Smooth muscle cell (in vitro differentiated cells): ENCODE measurements around the gene GSTT2B. TPM values are rescaled to one million over a fixed set of nuclear protein-coding genes. Genes with fewer than 3 reads are reported as not detected.
"Not testable (repeated sequence)": the region's sequence is repeated elsewhere in the genome, so short reads cannot be mapped to it uniquely, and the experiment has no call there.

Source experiments
- DNase-seq: peaks from one replicate; lab custom pipeline; 2025; ENCODE audit not compliant: unreplicated experiment; lab: John Stamatoyannopoulos, UW
- H2AFZ ChIP-seq: fragments of 200-600 bp; sonication (generic); 2 replicates; pipeline ENCODE4 v1.6.0; 2016; ENCODE audit warnings: antibody characterized with exemption, low read depth, mild to moderate bottlenecking
- H3F3A ChIP-seq: fragments of 200-600 bp; sonication (generic); 2 replicates; pipeline ENCODE4 v1.6.0; 2017; ENCODE audit warnings: antibody characterized with exemption, low read depth
- H3K27ac ChIP-seq: fragments of 200-600 bp; sonication (generic); 2 replicates; pipeline ENCODE4 v1.5.1; 2016; ENCODE audit warnings: low read depth, mild to moderate bottlenecking
- H3K27me3 ChIP-seq: fragments of 200-600 bp; sonication (generic); 2 replicates; pipeline ENCODE4 v1.6.1; 2016; ENCODE audit warnings: low read depth, mild to moderate bottlenecking
- H3K36me3 ChIP-seq: fragments of 200-600 bp; sonication (generic); 2 replicates; pipeline ENCODE4 v1.5.1; 2016; ENCODE audit warnings: low read depth
- H3K4me1 ChIP-seq: fragments of 200-600 bp; sonication (generic); 2 replicates; pipeline ENCODE4 v1.5.1; 2016; ENCODE audit warnings: low read depth
- H3K4me2 ChIP-seq: fragments of 200-600 bp; sonication (generic); 2 replicates; pipeline ENCODE4 v1.6.0; 2016; ENCODE audit warnings: mild to moderate bottlenecking
- H3K4me3 ChIP-seq: fragments of 200-600 bp; sonication (generic); 2 replicates; pipeline ENCODE4 v1.5.1; 2016; ENCODE audit warnings: mild to moderate bottlenecking
- H3K79me2 ChIP-seq: fragments of 200-600 bp; sonication (generic); 2 replicates; pipeline ENCODE4 v1.6.0; 2016; ENCODE audit warnings: low read depth, mild to moderate bottlenecking
- H3K9ac ChIP-seq: fragments of 200-600 bp; sonication (generic); 2 replicates; pipeline ENCODE4 v1.6.0; 2016; ENCODE audit warnings: low read depth
- H3K9me3 ChIP-seq: fragments of 200-600 bp; sonication (generic); replicated peaks from 2 replicates; pipeline ENCODE4 v1.5.1; 2016; ENCODE audit warnings: low read depth
- H4K20me1 ChIP-seq: fragments of 200-600 bp; sonication (generic); 2 replicates; pipeline ENCODE4 v1.6.0; 2016; ENCODE audit warnings: low read depth
- CTCF ChIP-seq: fragments of 200-600 bp; sonication (generic); IDR thresholded peaks from 2 replicates; pipeline ENCODE4 v1.5.1; 2017; ENCODE audit warnings: borderline replicate concordance, mild to moderate bottlenecking, antibody characterized with exemption; ENCODE audit not compliant: insufficient read depth, poor library complexity, severe bottlenecking
- WGBS: methylation state at CpG from one replicate; pipeline ENCODE4 v1.1.7; 2016; ENCODE audit warnings: low lambda C conversion rate; 5-methylcytosine and 5-hydroxymethylcytosine counted together
- polyA plus RNA-seq: library from polyadenylated mRNA; unstranded; fragments of >200 nt; fragmentation: Nextera tagmentation; extraction: Ambion mirVana; gene quantifications from 2 replicates; pipeline ENCODE4 v1.2.1, GENCODE V29; 2016
- total RNA-seq: library from RNA; depleted of rRNA; stranded (reverse); fragments of >200 nt; gene quantifications from 2 replicates; pipeline ENCODE4 v1.2.3, GENCODE V29; 2014

Gene GSTT2B
- total and polyA plus RNA-seq, 2 experiments from 2014 or later, result 2.0 TPM; not detected in 1

GRCh38 chr22:23926561-23926960, 34.4 kb downstream of the GSTT2B start:
- Histone ChIP-seq H3K79me2 (peaks cover 7% of the 10 kb centered on the region), H3K9ac (no peak overlapping the region), H3K27me3 (no peaks in the 10 kb centered on the region), H2AFZ (no peak overlapping the region), H3K27ac (no peak overlapping the region), H3K9me3 (no peaks in the 10 kb centered on the region), H3K4me3 (no peak overlapping the region), H3F3A (no peaks in the 10 kb centered on the region), H3K4me2 (no peak overlapping the region), H3K4me1 (no peaks in the 10 kb centered on the region), H3K36me3 (peaks cover 5% of the 10 kb centered on the region), H4K20me1 (peaks cover 5% of the 10 kb centered on the region)
- 81% methylated on average over 12 of the region's 14 CpGs for WGBS
- DNase-seq, result no peak
- no peak for TF ChIP-seq CTCF

DNA sequence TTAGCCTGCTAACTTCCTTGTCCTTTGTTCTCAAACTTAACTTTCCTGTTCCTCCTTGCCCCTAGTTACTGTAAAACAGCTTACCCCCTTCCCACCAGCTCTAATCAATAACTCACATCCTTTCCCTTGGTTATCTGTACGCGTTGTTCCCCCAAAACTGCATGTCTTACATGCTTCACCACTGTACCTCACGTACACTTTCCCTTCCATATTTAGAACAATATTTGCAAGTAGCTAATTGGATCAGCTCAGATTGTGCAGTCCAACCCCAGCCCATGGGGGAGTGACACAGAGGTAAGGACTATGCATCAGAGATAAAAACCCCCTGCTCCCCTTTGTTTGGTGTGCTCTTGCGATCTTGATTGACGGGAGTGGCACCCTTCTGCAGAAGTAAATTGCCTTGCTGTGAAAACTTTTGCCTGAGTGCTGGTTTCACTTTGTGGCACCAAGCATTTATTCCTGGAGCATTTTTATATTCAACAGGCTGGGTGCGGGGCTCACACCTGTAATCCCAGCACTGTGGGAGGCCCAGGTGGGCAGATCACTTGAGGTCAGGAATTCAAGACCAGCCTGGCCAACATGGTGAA, 35.9 kb downstream of the GSTT2B start:
- Histone ChIP-seq H3K4me2 (no peak overlapping the region), H3K4me1 (no peaks in the 10 kb centered on the region), H3K9me3 (no peaks in the 10 kb centered on the region), H3K4me3 (no peak overlapping the region), H3K79me2 (peaks cover 2% of the 10 kb centered on the region), H3K27me3 (no peaks in the 10 kb centered on the region), H3K27ac (no peak overlapping the region), H3K36me3 (peaks cover 5% of the 10 kb centered on the region), H4K20me1 (peaks cover 5% of the 10 kb centered on the region), H3F3A (no peaks in the 10 kb centered on the region), H2AFZ (no peak overlapping the region), H3K9ac (no peak overlapping the region)
- WGBS, result 81% methylated on average over 6 of the region's 6 CpGs
- no peak for TF ChIP-seq CTCF
- no peak for DNase-seq

DNA sequence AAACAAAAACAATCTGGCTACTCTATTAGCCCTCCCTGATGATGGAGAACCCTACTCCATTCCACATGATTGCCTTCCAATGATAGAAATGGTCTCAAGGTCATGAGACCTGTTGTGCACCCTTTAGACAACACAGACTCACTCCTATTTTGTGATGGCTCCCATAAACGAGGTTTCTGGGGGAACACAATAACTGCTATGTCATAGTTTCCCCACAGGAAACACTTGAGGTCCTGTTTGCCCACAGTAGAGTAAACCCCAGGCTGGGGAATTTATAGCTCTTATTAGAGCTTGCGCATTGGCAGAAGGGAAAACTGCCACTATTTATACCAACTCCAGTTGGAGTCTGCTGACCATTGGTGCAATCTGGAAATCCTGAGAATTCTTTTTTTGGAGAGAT, 38.1 kb downstream of the GSTT2B start:
- TF ChIP-seq CTCF, result no peak
- Histone ChIP-seq H3K4me3 (no peak overlapping the region), H4K20me1 (no peaks in the 10 kb centered on the region), H3K9ac (no peak overlapping the region), H3K4me1 (no peaks in the 10 kb centered on the region), H3K36me3 (peaks cover 5% of the 10 kb centered on the region), H3K9me3 (no peaks in the 10 kb centered on the region), H3K4me2 (no peak overlapping the region), H2AFZ (no peak overlapping the region), H3K27me3 (no peaks in the 10 kb centered on the region), H3K79me2 (no peaks in the 10 kb centered on the region), H3F3A (no peaks in the 10 kb centered on the region), H3K27ac (no peak overlapping the region)
- 98% methylated on average over 2 of the region's 2 CpGs for WGBS
- DNase-seq, result no peak

- H3K27me3 ChIP-seq, H3K4me2 ChIP-seq, H3K4me1 ChIP-seq, H3K4me3 ChIP-seq, H3K9me3 ChIP-seq, H3F3A ChIP-seq, H3K79me2 ChIP-seq, H2AFZ ChIP-seq, DNase-seq, H3K36me3 ChIP-seq, H3K9ac ChIP-seq, H4K20me1 ChIP-seq: not testable (repeated sequence)
- H3K27ac ChIP-seq, result peak overlapping the region; percentile 50
- 83% methylated on average over 13 of the region's 13 CpGs for WGBS
These were observed 39.3 kb downstream of the GSTT2B start for GRCh38 chr22:23921586-23922201.

DNA sequence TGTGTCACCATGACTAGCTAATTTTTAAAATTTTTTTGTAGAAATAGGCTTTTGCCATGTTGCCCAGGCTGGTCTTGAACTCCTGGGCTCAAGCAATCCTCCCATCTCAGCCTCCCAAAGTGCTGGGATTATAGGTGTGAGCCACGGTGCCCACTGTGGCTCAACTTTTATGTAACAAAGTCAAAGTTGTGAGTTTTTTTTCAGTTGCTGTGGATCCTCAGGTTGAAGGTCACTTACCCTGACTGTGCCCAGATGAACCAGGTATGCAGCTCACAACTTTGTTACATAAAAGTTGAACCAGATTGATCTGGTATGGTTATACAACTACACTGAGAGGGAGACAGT, 40.8 kb downstream of the GSTT2B start:
- not testable (repeated sequence) for H3K36me3 ChIP-seq, H3K4me3 ChIP-seq, H3K4me2 ChIP-seq, DNase-seq, H2AFZ ChIP-seq, H4K20me1 ChIP-seq, H3K4me1 ChIP-seq, H3K27me3 ChIP-seq, H3K9me3 ChIP-seq, H3K79me2 ChIP-seq, H3K9ac ChIP-seq, H3F3A ChIP-seq
- WGBS, result 100% methylated on average over 1 of the region's 1 CpG
- peak overlapping the region; percentile 82 for H3K27ac ChIP-seq
